ENCODE measurements around the gene USP7.

GRCh38 chr16:8963010-8963820, 491 bp downstream of the USP7 start:
- TF ChIP-seq CTCF (optimal IDR thresholded peaks at IDR 0.05 in 1 of 3, IDR thresholded peaks at IDR 0.05 in 1 of 3, conservative IDR thresholded peaks at IDR 0.05 in 1 of 3; ENCODE audit: extremely low read depth in 1 of 3, insufficient read depth in 2 of 3, low read length in 3 of 3) (no peak), EZH2 (IDR thresholded peaks at IDR 0.05; ENCODE audit: low read length) (no peak)
